Measurements from ENCODE around the gene USH1C. TPM values are rescaled to one million over a fixed set of nuclear protein-coding genes. Genes with fewer than 3 reads are reported as not detected.

Gene USH1C
- total and polyA plus RNA-seq, 3 donors from 2014 or later = 1.2 to 3.7 (median 1.2) TPM

DNA sequence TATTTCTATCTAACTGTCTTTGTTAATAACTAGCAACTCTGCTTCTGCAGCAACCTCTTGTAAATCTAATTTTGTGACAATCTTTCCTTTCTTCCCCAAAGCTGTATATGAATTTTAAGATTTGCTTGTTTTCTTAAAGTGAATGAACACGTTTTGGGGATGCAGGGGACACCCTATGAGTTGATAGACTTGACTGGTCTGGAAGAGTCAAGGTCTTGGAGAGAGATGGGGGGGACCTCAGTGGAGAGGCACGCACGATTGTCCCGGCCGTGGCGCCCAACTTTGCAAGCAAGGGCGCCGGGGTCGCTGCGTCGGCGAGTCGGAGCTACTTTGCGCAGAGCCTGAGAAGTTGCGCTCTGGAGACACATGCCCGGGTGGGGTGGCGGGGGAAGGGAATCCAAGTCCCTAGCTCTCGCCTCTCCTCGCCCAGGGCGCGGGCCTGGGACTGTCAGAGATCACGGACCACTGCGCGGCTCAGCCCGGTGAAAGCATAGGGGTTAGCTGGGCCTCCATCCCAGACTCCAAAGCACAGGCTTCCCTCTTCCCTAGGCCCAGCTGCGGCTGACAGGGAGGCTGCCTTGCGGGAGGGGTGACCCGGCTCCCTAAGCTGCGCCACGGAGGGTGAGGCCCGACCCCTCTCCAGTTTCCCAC, 68.4 kb downstream of the USH1C start:
- Histone ChIP-seq H3K27ac (no peak overlapping the region), H3K9me3 (no peaks in the 10 kb centered on the region), H3K4me3 (peak overlapping the region; percentile 31 to 56), H3K4me1 (no peaks in the 10 kb centered on the region), H3K27me3 (no peaks in the 10 kb centered on the region), H3K36me3 (ENCODE audit: low read depth, missing control alignments) (no peaks in the 10 kb centered on the region)
- 3 to 5% methylated on average over 14 to 26 of the region's 31 CpGs for WGBS, 2 donors
- TF ChIP-seq, protein P1, sequence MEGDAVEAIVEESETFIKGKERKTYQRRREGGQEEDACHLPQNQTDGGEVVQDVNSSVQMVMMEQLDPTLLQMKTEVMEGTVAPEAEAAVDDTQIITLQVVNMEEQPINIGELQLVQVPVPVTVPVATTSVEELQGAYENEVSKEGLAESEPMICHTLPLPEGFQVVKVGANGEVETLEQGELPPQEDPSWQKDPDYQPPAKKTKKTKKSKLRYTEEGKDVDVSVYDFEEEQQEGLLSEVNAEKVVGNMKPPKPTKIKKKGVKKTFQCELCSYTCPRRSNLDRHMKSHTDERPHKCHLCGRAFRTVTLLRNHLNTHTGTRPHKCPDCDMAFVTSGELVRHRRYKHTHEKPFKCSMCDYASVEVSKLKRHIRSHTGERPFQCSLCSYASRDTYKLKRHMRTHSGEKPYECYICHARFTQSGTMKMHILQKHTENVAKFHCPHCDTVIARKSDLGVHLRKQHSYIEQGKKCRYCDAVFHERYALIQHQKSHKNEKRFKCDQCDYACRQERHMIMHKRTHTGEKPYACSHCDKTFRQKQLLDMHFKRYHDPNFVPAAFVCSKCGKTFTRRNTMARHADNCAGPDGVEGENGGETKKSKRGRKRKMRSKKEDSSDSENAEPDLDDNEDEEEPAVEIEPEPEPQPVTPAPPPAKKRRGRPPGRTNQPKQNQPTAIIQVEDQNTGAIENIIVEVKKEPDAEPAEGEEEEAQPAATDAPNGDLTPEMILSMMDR (IDR thresholded peaks at IDR 0.05) = no peak
- TF ChIP-seq POLR2A (IDR thresholded peaks at IDR 0.05) = no peak
- DNase-seq = no peak
- intact Hi-C loops (cut with DNase I; ENCODE audit: low total_unique reads) = no loop called here

DNA sequence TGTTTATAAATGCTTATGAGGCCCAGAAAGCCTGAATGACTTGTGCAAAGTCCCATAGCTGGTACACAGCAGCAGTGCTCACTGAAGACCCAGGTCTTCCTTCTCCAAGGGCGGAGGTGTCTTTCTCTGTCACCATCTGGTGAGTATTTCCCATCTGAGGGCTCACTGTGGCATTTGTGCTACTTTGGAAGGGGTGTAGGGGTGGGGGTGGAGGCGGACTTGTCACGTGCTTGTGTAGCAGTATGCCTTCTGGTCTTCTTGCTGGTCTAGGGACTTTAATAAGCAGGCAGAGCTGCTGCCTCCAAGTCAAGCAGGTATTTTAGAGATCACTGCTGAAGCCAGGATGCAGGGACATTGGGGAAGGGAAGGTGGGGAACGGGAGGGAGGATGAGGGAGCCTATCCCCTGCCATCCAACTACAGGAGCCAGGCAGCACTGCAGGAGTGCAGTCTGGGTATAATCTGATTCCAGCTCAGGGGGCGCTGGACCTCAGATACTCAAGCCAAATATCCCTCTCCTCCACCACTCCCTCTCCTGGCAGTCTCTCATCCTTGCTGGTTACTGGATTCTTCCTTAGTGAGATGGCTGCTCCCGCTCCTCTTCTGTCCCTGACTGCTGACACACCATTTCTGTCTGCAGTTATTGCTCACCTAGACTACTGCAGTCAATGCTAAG, 71.0 kb downstream of the USH1C start:
- TF ChIP-seq, protein P1 (IDR thresholded peaks at IDR 0.05) = no peak
- TF ChIP-seq POLR2A (IDR thresholded peaks at IDR 0.05) = no peak
- H3K27ac ChIP-seq = no peak overlapping the region
- H3K27me3 ChIP-seq = no peaks in the 10 kb centered on the region
- no peaks in the 10 kb centered on the region for H3K4me1 ChIP-seq
- H3K36me3 ChIP-seq (ENCODE audit: low read depth, missing control alignments) = no peaks in the 10 kb centered on the region
- DNase-seq = no peak
- H3K9me3 ChIP-seq = no peaks in the 10 kb centered on the region
- 57 to 59% methylated on average over 6 of the region's 6 CpGs for WGBS, 2 donors
- no peak overlapping the region for H3K4me3 ChIP-seq
- intact Hi-C loops (cut with DNase I; ENCODE audit: low total_unique reads) = no loop called here

DNA sequence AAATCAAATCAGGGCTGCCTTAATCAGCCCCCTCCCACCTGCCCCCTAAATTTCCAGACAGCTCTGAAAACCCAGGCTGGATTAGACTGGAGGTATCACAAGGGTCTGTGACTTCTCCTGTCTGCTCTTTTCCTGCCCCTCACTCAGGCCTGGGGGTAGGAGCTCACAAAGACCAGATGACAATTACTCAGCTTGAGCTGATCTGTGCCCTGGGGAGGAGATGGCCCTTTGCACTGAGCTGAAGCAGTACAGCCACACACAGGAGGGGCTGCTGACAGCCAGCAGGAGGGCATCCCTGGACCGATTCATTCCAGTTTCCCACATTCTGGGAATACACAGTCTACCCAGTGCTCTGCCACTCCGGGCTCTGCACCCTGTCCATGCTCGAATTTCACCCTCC, 71.7 kb downstream of the USH1C start:
- Histone ChIP-seq H3K36me3 (ENCODE audit: low read depth, missing control alignments) (no peaks in the 10 kb centered on the region), H3K4me1 (no peaks in the 10 kb centered on the region), H3K27me3 (no peaks in the 10 kb centered on the region), H3K27ac (no peak overlapping the region), H3K9me3 (no peaks in the 10 kb centered on the region), H3K4me3 (no peak overlapping the region)
- no peak for DNase-seq
- no peak for TF ChIP-seq POLR2A (IDR thresholded peaks at IDR 0.05)
- TF ChIP-seq, protein P1 (IDR thresholded peaks at IDR 0.05) = no peak
- WGBS, 2 donors = 68% methylated on average over 3 of the region's 3 CpGs; no CpG with 5 or more reads in 1 of the 2 donors
- intact Hi-C loops (cut with DNase I; ENCODE audit: low total_unique reads) = no loop called here

DNA sequence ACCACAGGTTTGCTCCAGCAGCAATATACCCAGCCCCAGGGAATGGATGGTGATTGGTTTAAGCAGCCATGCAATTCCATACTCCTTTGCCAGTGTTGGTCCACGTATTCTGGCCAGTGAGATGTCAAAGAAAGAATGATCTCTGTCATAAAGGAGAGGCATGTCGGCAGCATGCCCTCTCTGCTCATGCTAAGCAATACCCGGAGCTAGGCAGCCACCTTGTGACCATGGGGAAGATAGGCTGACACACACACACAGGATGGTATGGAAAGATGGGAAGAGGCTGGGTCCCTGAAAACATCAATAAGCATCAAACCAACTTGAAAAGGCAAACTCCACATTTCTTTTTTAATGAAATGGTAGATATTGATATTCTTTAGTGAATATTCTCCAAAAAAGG, 72.7 kb downstream of the USH1C start:
- H3K9me3 ChIP-seq = no peaks in the 10 kb centered on the region
- H3K4me3 ChIP-seq = no peak overlapping the region
- no peaks in the 10 kb centered on the region for H3K27me3 ChIP-seq
- H3K36me3 ChIP-seq (ENCODE audit: low read depth, missing control alignments) = no peaks in the 10 kb centered on the region
- no peak for DNase-seq
- WGBS, 2 donors = 84 to 88% methylated on average over 3 of the region's 3 CpGs
- no peak overlapping the region for H3K27ac ChIP-seq
- TF ChIP-seq POLR2A (IDR thresholded peaks at IDR 0.05) = no peak
- no peaks in the 10 kb centered on the region for H3K4me1 ChIP-seq
- intact Hi-C loops (cut with DNase I; ENCODE audit: low total_unique reads) = no loop called here

DNA sequence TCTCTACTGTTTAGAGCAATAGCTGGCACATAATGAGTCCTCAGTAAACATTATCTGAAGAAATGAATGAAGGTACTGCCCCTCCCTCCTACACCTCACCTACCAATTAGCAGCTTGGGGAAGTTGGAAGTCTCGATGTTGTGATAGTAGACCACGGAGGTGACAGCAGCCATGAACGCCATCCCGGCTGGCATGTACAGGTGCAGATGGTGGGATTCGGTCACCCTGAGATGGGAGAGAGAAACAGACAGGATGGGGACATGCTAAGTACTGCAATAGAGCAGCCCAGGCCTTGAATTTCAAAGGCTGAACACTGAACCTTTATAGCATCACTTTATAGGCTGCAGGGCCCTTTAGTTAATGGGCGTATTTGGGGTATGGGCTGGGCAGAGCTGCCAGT, 74.2 kb downstream of the USH1C start:
- WGBS, 2 donors = 89 to 91% methylated on average over 6 of the region's 6 CpGs
- no peak overlapping the region for H3K27ac ChIP-seq
- no peak for DNase-seq
- H3K9me3 ChIP-seq = no peaks in the 10 kb centered on the region
- TF ChIP-seq, protein P1 (IDR thresholded peaks at IDR 0.05) = no peak
- no peak for TF ChIP-seq POLR2A (IDR thresholded peaks at IDR 0.05)
- intact Hi-C loops (cut with DNase I; ENCODE audit: low total_unique reads) = no loop called here
- H3K4me3 ChIP-seq = no peak overlapping the region
- H3K4me1 ChIP-seq = no peaks in the 10 kb centered on the region
- no peaks in the 10 kb centered on the region for H3K27me3 ChIP-seq
- no peaks in the 10 kb centered on the region for H3K36me3 ChIP-seq (ENCODE audit: low read depth, missing control alignments)

All from testis (tissue), 3 donors.